HG03460 (cell line): ENCODE data around the gene RTN4RL1.

Experiments
- ATAC-seq: cut with Tn5 transposase; IDR thresholded peaks from one replicate; pipeline ENCODE4 v1.9.1; 2021; ENCODE audit not compliant: unreplicated experiment

The RTN4RL1 gene

DNA sequence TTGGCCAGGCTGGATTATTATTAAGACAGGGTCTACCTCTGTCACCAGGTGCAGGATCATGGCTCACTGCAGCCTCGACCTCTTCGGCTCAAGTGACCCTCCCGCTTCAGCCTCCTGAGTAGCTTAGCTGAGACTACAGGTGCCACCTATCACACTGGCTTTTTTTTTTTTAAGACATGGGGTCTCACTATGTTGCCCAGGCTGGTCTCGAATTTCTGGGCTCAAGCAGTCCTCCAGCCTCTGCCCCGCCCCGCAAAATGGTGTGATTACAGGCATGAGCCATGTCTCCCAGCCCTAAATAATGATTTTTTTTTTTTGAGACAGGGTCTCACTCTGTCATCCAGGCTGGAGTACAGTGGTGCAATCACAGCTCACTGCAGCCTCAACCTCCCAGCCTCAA lies 22.5 kb upstream of the RTN4RL1 start:
- no peak for ATAC-seq

- no peak for ATAC-seq
These were observed 19.2 kb upstream of the RTN4RL1 start for GRCh38 chr17:2044263-2044894.

DNA sequence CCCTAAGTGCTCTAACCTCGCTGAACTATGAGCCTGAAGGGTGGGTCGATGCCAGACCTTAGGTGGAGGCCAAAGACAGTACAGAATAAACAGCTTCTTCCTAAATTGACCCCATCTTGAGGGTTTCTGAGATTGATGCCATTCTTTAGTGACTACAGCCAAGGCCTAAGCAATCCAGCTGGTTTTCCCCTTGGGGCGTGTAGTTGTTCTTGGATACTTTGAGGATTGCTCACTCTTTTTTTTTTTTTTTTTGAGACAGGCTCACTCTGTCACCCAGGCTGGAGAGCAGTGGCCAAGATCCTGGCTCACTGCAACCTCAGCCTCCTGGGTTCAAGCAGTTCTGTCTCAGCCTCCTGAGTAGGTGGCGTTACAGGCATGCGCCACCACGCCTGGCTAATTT lies 18.7 kb upstream of the RTN4RL1 start:
- ATAC-seq, result no peak

DNA sequence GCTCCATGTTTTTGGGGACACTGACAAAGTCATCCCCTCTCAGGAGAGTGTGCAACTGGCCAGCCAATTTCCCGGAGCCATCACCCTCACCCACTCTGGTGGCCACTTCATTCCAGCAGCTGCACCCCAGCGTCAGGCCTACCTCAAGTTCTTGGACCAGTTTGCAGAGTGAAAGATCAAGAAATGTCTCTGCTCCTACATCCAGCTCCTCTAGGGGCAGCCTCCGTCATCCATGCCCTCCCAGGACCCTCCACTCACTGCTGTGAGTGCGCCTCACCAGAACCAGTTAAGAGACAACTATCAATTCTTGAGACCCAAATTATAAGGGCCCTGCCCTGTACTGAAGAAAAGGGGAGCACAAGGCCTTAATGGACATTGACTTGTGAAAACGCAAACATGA lies 17.8 kb upstream of the RTN4RL1 start:
- ATAC-seq, result no peak

DNA sequence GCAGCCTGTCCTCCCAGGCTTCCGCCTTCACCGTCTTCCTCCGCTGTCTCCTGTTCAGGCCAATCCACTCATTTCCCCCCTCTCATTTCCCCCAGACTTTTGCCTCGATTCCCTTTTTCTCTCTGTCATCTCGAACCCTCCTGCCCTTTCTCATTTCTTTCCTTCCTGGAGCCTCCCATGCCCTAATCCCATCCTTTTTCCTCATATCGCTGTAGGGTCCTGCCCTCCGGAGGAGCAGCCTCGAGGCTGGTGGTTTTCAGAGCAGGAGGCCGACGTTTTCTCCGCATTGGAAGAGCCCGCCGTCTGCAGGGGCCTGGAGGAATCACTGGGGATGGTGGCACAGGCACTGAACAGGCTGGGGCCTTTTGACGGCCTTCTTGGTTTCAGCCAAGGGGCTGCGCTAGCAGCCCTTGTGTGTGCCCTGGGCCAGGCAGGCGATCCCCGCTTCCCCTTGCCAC lies 17.3 kb upstream of the RTN4RL1 start:
- ATAC-seq, result no peak

GRCh38 chr17:2041561-2042389 lies 16.6 kb upstream of the RTN4RL1 start, which contains the start of gene OVCA2:
Gene OVCA2, plus strand, starts transcription at chr17:2042022. Its CDS starts 26 bp downstream, at chr17:2042048.
- peak; percentile 88 for ATAC-seq

GRCh38 chr17:2040942-2041560 lies 15.9 kb upstream of the RTN4RL1 start:
- no peak for ATAC-seq

DNA sequence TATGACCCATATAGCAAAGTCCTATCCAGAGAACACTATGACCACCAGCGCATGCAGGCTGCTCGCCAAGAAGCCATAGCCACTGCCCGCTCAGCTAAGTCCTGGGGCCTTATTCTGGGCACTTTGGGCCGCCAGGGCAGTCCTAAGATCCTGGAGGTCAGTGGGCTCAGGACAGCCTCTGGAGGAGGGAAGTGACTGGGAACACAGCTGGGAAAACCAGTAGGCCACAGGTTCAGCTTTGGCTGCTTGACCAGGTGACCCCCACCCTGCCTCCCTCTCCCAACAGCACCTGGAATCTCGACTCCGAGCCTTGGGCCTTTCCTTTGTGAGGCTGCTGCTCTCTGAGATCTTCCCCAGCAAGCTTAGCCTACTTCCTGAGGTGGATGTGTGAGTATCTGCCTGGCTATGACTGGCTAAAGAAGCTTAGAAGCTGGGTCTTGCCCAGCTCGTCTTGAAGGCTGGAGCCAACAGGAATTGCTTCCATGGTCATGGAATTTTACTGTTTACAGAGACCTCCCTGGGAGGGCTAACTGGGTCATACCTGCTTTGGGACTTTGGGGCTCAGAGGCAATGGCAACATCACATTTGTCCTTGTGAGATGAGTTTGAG lies 15.2 kb upstream of the RTN4RL1 start:
- ATAC-seq, result no peak

DNA sequence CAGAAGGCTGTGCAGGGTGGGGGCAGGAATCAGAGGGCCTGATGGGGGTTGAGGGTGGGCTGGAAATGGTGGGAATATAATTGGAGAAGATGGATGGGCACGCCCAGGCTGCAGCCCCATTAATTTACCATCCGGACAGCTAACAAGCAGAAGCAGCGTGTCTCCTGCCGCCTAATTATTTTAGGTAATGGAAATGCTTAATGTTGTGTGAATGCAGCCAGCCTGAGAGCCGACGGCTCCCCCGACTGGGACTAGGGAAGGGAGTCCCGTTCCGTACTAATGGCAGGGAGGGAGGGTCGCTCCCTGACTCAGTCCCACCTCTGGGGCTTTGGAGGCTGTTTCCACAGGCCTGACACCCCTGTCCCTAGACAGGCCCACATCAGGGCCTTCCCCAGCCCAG lies 12.0 kb upstream of the RTN4RL1 start:
- no peak for ATAC-seq

DNA sequence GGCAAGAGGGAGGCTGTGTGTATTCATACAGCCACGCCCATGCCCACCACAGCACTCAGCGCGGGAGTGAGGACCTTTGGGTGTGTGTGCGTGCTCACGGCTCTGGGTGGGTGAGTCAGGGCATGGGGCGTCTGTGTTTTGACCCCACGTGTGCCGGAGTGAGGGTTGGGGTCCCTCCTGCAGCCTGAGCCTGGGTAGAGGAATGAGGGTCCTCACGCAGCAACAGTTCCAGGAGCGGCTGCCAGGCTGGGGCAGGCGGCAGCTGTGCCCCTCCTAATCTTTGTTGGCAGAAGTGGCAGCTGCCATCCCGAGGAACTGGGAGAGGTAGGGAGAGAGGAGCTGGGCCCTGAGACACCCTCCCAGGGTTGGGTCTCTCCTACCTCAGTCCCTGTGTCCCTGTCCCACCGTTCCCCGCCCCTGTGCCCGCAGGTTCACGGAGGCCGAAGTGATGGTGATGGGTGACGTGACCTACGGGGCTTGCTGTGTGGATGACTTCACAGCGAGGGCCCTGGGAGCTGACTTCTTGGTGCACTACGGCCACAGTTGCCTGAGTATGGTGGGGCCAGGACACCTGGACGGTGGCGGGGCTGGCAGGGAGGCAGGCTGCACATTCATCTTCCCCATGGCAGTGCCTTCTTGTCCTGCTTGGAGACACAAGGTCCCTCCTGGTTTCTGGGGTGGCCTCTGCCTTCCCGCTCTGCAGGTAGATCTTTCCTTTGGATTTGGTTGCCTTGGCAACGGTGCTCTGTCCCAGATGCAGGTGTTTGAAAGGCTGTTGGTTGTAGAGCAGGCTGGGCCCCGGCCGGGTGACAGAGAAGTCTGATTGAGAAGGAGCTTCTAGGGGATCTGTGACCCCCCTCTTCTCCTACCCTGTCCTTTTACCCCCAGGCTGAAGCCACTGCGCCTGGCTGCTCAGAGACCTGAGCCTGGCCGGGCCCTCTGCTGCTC lies 10.7 kb upstream of the RTN4RL1 start:
- no peak for ATAC-seq

- ATAC-seq, result no peak
These were observed 9.8 kb upstream of the RTN4RL1 start for GRCh38 chr17:2034806-2035540.

DNA sequence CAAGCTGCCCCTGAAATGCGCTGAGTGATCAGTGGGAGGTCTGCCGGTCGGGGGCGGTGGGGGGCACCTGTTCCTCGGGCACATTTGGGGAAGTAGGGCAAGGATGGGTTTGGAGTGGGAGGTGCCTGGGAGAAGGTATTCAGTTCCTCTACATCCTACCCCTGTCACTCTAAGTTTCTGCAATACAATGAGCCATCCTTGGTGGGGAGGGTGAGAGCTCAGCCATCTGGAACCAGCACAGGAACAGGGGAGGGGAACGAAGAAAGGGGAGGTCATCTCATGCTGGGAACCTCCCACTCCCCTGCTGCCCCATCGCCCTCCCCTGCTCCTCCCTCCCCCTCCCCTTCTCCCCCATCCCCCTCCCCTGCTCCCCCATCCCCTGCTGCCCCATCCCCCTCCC lies 9.0 kb upstream of the RTN4RL1 start:
- no peak for ATAC-seq

DNA sequence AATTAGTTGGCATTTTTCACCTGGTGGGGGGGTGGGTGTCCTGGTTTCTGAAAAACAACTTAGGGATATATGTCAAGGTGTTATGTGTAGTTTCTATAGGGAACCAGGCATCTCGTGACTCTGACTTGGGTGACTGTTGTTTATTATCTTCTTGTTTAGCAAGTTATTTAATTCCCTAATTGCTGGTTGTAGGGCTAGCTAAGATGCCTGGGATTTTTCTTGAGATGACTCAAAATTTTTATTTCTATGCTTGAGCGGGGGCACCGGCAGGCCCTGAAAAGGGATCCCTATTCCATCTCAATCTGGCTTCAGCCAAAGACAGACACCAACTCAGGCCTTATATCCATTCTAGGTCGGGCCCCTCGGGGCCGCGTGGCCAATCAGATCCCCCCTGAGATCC lies 8.0 kb upstream of the RTN4RL1 start:
- no peak for ATAC-seq

GRCh38 chr17:2030779-2031163 lies 5.6 kb upstream of the RTN4RL1 start:
- ATAC-seq, result no peak

DNA sequence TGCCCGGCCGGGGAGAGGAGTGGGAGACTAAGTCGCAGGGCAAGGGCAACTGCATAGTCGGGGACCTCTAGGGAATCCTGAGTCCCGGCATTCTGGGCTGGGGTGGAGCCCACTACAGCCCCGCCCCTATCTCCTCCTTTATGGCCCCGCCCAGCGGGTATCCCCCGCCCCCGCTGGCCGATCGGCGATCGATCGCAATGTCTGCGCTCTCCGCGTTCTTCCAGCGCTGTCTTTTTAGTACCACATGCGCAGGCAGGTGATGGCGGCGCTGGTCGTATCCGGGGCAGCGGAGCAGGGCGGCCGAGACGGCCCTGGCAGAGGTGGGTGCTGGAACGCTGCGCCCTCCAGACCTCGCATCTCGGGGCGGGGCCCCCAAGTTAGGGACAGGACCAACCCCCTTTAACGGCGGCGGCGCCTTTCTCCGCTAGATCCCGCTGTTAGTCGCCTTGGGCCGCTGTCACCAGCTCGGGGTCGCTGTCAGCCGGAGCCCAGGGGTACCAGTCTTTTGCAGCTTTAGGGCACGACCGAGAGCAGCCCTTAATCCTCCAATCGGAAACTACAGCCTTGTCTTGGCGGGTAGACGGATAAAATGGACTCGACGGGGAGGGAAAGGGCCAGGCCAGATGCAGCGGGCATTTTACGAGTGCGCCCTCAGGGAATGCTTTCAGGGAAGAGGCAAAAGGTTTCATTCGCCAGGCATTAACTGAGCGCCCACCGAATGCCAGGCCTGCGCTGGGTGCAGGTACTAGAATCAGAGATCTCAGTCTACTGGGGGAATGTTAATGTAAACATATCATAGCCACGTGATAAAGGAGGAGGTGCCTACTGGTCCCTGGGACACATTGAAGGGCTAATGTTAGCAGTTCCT lies 5.0 kb upstream of the RTN4RL1 start, which contains the start of gene DPH1:
Gene DPH1 (plus strand): TSS at position 243 of the 868 bp plus-strand sequence. CDS start 17 bp downstream, at position 260.
- peak; percentile 73 for ATAC-seq

DNA sequence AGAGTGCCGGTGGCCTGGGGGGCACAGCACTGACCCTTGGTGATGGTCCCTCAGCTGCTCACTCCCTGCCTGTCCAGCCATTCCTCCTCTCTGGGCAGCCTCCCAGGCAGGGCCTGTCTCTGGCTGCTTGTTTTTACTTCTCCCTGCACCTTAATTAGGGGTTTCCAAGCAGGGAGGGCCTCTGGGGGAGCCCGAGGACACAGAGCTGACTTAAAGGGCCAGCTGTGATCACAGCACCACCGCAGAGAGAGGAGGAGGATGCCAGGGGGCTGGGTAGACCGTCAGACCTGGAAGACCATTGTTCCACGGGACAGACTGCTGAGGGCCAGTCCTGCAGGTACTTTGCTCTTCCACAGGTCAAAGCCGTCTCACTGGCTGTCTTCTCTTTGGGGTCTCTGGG lies 3.6 kb upstream of the RTN4RL1 start:
- no peak for ATAC-seq

DNA sequence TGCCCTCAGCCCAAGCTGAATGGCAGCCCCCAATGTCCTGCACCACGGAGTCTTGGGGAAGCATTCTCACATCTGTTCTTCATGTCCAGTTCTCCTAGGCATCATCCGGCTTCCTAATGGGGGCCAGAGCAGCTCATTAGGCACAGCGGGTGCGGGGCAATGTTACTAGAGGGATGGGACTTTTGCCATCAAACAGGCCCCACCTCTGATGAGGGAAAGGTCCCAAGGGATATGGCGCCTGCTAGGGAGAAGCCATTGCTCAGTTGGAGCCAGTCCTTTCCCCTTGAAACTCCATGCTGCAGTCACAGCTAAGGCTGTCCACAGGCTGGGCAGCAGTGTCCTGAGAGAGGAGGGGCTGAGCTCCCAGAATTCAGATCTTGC lies 3.1 kb upstream of the RTN4RL1 start:
- ATAC-seq, result no peak

DNA sequence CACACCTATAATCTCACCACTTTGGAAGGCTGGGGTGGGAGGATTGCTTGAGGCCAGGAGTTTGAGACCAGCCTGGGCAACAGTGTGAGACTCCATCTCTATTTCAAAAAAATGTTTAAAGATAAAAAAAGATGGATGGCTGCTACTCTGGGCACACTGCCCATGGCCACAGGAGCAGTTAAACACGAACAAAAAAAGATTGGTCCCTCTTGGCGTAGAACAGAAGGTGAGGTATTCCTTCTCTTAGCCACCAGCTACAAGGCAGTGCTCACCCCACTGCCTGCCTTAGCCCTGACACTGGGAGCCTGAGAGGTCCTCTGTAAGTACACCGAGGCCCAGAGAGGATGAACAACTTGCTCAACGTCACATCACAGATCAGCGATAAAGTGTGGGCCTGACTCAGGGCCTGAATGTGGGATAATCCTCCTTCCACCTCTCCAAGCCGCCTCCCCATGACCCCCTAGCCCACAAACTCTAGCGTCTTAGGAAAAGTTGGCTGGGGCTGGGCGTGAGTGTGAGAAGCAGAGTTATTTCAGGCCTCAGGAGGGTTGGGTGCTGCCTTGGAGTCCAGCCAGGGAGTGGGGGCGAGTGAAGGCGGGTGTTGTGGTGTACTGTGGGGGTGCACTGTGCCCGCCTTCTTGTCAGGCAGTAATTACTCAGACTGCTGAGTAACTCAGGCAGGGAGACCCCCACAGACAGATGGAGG lies 2.5 kb upstream of the RTN4RL1 start:
- ATAC-seq, result no peak
